HG02798 (cell line): Measurements from ENCODE around the gene AQP4.

ENCODE experiments used
- ATAC-seq: cut with Tn5 transposase; IDR thresholded peaks from one replicate; pipeline ENCODE4 v1.9.1; 2021; ENCODE audit warnings: mild to moderate bottlenecking; ENCODE audit not compliant: unreplicated experiment, poor library complexity

AQP4 gene

GRCh38 chr18:26843760-26844159 lies 21.7 kb downstream of the AQP4 start:
- no peak for ATAC-seq

- no peak for ATAC-seq
Measured at GRCh38 chr18:26840965-26841364, 24.5 kb downstream of the AQP4 start.

GRCh38 chr18:26839609-26840008 lies 25.9 kb downstream of the AQP4 start:
- ATAC-seq, result no peak

GRCh38 chr18:26832302-26832701 lies 33.2 kb downstream of the AQP4 start:
- ATAC-seq, result no peak

DNA sequence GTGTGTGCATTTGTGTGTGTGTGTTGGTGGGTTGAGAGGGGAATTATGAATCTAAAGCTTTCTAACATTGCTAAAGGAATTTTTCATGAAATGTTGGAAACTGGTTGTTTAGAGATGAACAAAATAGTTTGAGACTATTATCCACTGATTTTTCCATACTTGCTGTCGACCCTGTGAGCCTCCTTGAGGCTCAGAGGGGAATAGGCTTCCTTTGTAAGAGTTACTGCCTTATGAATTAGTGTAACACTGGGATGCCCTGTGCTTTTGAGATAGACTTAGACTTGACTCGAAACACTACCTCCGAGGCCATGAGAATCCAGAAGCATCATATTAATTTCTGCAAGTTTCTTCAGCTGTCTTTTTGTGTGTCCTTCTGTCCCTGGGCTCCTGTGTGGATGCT lies 37.9 kb downstream of the AQP4 start:
- ATAC-seq, result no peak

GRCh38 chr18:26826656-26827235 lies 38.8 kb downstream of the AQP4 start:
- no peak for ATAC-seq

DNA sequence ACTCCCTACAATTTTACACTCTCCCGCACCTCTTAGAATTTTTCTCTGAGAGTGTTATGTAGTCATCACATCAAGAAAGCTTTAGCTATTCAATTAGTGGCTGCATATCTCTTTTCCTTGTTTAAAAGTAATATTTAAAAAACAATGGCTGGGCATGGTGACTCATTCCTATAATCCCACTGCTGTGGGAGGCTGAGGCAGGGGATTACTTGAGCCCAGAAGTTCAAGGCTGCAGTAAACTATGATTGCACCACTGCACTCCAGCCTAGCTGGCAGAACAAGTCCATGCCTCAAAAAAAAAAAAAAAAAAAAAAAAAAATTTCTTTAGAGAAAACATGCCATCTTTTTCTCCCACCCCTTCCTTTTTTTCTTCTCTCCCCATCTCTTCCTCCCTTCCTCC lies 44.3 kb downstream of the AQP4 start:
- ATAC-seq, result no peak

DNA sequence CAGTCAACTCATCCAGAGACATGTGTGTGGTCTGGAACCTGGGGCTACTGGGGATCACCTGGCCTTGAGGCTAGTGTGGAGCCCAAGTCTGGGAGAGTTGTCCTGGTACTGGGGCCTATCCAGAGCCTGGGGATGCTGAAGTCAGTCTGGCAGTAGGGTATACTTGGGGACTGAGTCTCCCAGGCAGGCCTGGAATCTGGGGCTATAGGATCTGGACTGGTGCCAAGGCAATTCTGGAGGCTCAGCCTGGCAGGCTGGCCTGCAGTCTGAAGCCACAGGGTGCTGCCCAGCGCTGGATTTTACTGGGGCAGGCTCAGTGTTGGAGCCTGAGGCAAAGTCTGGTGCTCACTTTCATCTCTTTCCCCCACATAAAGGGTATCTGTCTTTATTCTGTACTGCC lies 46.5 kb downstream of the AQP4 start:
- no peak for ATAC-seq

- no peak for ATAC-seq
Measured at GRCh38 chr18:26818461-26818860, 47.0 kb downstream of the AQP4 start.

GRCh38 chr18:26813043-26813442 lies 52.5 kb downstream of the AQP4 start:
- ATAC-seq, result peak; percentile 57

- ATAC-seq, result no peak
Measured at GRCh38 chr18:26812462-26812861, 53.0 kb downstream of the AQP4 start.

DNA sequence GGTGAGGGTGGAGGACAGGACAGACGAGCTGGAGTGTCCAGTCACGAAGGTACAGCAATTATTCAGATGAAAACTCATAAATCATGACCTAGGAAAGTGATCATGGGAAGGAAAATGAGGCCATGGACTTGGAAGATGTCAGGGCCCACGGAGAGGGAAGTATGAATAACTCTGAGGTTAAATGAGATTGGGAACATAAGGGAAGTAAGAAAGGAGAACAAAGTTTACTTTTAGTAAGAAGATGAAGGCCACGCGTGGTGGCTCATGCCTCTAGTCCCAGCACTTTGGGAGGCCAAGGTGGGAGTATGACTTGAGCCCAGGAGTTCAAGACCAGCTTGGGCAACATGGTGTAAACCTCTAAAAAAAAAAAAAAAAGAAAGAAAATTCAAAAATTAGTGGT lies 56.2 kb downstream of the AQP4 start:
- no peak for ATAC-seq

- ATAC-seq, result no peak
Measured at GRCh38 chr18:26806224-26806623, 59.3 kb downstream of the AQP4 start.

- ATAC-seq, result no peak
Measured at GRCh38 chr18:26804519-26804918, 61.0 kb downstream of the AQP4 start.

- no peak for ATAC-seq
Measured at GRCh38 chr18:26803643-26804042, 61.9 kb downstream of the AQP4 start.

- no peak for ATAC-seq
Measured at GRCh38 chr18:26802330-26803200, 62.9 kb downstream of the AQP4 start.
